SK-N-SH treated with all-trans-retinoic acid at 6 μM for 48 hours (cell line): Measurements from ENCODE around the gene MLXIP.

Experiments used
- ATAC-seq: fragments of 200-7000 bp; cut with Tn5 transposase; 3 replicates; pipeline ENCODE4 v1.9.1; 2020; ENCODE audit warnings: mild to moderate bottlenecking, moderate library complexity
- ARNTL ChIP-seq: fragments of 450-650 bp; formaldehyde crosslinking; IDR thresholded peaks from 2 replicates; pipeline ENCODE4 v1.5.0; 2020; ENCODE audit warnings: low read depth, mild to moderate bottlenecking, moderate library complexity, borderline replicate concordance
- BACH2 ChIP-seq: fragments of 250-450 bp; sonication (Bioruptor Pico); IDR thresholded peaks from 2 replicates; pipeline ENCODE4 v1.9.0; 2021; ENCODE audit warnings: mild to moderate bottlenecking, borderline replicate concordance
- CREB5 ChIP-seq: fragments of 250-450 bp; sonication (Bioruptor Pico); IDR thresholded peaks from 2 replicates; pipeline ENCODE4 v1.5.1; 2020; ENCODE audit warnings: low read depth, mild to moderate bottlenecking, moderate library complexity
- CSDC2 ChIP-seq: fragments of 250-450 bp; sonication (Bioruptor Pico); IDR thresholded peaks from 2 replicates; pipeline ENCODE4 v1.5.0; 2020; ENCODE audit warnings: mild to moderate bottlenecking, moderate library complexity
- ESRRG ChIP-seq: fragments of 250-450 bp; sonication (Bioruptor Pico); IDR thresholded peaks from 2 replicates; pipeline ENCODE4 v1.6.1; 2021; ENCODE audit warnings: mild to moderate bottlenecking
- GLIS3 ChIP-seq: fragments of 250-450 bp; sonication (Bioruptor Pico); IDR thresholded peaks from 2 replicates; pipeline ENCODE4 v1.5.0; 2020; ENCODE audit warnings: mild to moderate bottlenecking, moderate library complexity
- ISL1 ChIP-seq: fragments of 250-450 bp; sonication (Bioruptor Pico); IDR thresholded peaks from 2 replicates; pipeline ENCODE4 v2.1.2; 2022; ENCODE audit warnings: mild to moderate bottlenecking, moderate library complexity
- PPARA ChIP-seq: fragments of 250-450 bp; sonication (Bioruptor Pico); IDR thresholded peaks from 2 replicates; pipeline ENCODE4 v1.5.0; 2020; ENCODE audit warnings: mild to moderate bottlenecking, borderline replicate concordance
- RARB ChIP-seq: fragments of 250-450 bp; sonication (Bioruptor Pico); IDR thresholded peaks from 2 replicates; pipeline ENCODE4 v1.8.0; 2021; ENCODE audit warnings: mild to moderate bottlenecking, moderate library complexity
- SNAI2 ChIP-seq: fragments of 250-450 bp; sonication (Bioruptor Pico); IDR thresholded peaks from 2 replicates; pipeline ENCODE4 v1.5.0; 2020; ENCODE audit warnings: mild to moderate bottlenecking, moderate library complexity
- TCF4 ChIP-seq: fragments of 250-450 bp; sonication (Bioruptor Pico); IDR thresholded peaks from 2 replicates; pipeline ENCODE4 v1.8.0; 2021; ENCODE audit warnings: mild to moderate bottlenecking, moderate library complexity, borderline replicate concordance
- TOX ChIP-seq: fragments of 250-450 bp; sonication (Bioruptor Pico); IDR thresholded peaks from 2 replicates; pipeline ENCODE4 v1.8.0; 2021; ENCODE audit warnings: mild to moderate bottlenecking, moderate library complexity, borderline replicate concordance
- ZFP3 ChIP-seq: fragments of 250-450 bp; sonication (Bioruptor Pico); IDR thresholded peaks from 2 replicates; pipeline ENCODE4 v1.5.0; 2020; ENCODE audit warnings: mild to moderate bottlenecking, moderate library complexity
- ZFP30 ChIP-seq: fragments of 450-650 bp; formaldehyde crosslinking; IDR thresholded peaks from 2 replicates; pipeline ENCODE4 v1.5.0; 2022; ENCODE audit warnings: mild to moderate bottlenecking, moderate library complexity
- ZNF70 ChIP-seq: fragments of 450-650 bp; formaldehyde crosslinking; IDR thresholded peaks from 2 replicates; pipeline ENCODE4 v1.5.0; 2020; ENCODE audit warnings: mild to moderate bottlenecking, moderate library complexity
- ZNF8 ChIP-seq: fragments of 450-650 bp; formaldehyde crosslinking; IDR thresholded peaks from 2 replicates; pipeline ENCODE4 v1.5.0; 2020; ENCODE audit warnings: mild to moderate bottlenecking, moderate library complexity
- TF ChIP-seq, protein P1 (sequence below): fragments of 250-450 bp; sonication (Bioruptor Pico); IDR thresholded peaks from 2 replicates; pipeline ENCODE4 v1.8.0; 2021; ENCODE audit warnings: low read depth, mild to moderate bottlenecking, moderate library complexity, borderline replicate concordance
- TF ChIP-seq, protein P2 (sequence below): fragments of 250-450 bp; sonication (Bioruptor Pico); IDR thresholded peaks from 2 replicates; pipeline ENCODE4 v1.5.0; 2020; ENCODE audit warnings: mild to moderate bottlenecking, moderate library complexity

MLXIP gene

GRCh38 chr12:122094137-122094734, 15.7 kb downstream of the MLXIP start:
- ATAC-seq = no peak
- TF ChIP-seq, protein P1, sequence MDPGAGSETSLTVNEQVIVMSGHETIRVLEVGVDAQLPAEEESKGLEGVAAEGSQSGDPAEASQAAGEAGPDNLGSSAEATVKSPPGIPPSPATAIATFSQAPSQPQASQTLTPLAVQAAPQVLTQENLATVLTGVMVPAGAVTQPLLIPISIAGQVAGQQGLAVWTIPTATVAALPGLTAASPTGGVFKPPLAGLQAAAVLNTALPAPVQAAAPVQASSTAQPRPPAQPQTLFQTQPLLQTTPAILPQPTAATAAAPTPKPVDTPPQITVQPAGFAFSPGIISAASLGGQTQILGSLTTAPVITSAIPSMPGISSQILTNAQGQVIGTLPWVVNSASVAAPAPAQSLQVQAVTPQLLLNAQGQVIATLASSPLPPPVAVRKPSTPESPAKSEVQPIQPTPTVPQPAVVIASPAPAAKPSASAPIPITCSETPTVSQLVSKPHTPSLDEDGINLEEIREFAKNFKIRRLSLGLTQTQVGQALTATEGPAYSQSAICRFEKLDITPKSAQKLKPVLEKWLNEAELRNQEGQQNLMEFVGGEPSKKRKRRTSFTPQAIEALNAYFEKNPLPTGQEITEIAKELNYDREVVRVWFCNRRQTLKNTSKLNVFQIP (CRISPR knock-in tag) = no peak
- no peak for TF ChIP-seq ISL1 (CRISPR knock-in tag)

DNA sequence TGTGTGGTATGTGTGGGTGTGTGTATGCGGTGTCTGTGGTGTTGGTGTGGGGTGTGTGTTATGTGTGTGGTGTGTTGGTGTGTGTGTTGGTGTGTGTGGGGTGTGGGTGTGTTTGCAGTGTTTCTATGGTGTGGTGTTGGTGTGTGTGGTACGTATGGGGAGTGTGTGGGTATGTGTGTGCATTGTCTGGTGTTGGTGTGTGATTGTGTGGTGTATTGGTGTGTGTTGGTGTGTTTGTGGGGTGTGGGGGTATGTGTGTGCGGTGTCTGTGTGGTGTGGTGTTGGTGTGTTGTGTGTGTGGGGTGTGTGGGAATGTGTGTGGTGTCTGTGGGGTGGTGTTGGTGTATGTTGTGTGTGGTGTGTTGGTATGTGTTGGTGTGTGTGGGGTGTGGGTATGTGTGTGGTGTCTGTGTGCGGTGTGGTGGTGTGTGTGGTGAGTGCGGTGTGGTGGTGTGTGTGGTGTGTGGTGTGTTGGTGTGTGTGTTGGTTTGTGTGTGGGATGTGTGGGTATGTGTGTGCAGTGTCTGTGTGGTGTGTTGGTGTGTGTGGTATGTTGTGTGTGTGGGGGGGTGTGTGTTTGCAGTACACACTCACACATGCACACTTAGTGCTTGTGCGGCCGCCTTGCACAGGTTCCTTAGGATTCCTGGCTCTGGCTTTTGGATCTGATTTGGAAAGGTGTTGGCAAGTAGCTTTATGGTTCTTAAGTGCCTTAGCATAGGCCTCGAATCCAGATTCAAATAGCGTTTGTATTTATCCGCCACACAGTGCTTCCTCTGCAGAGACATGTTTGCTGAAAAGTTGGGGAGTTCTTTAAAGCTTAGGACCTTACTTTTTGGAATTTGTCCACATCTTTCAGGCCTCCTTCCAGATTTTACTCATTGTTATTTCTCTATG, 16.4 kb downstream of the MLXIP start:
- TF ChIP-seq TOX (CRISPR knock-in tag) (no peak), GLIS3 (no peak), SNAI2 (no peak), CREB5 (no peak), PPARA (CRISPR knock-in tag) (no peak), ARNTL (no peak), ESRRG (CRISPR knock-in tag) (no peak), ZNF8 (CRISPR knock-in tag) (no peak), TCF4 (no peak), BACH2 (no peak), RARB (no peak), ISL1 (CRISPR knock-in tag) (no peak), ZFP3 (CRISPR knock-in tag) (no peak)
- TF ChIP-seq, protein P2, sequence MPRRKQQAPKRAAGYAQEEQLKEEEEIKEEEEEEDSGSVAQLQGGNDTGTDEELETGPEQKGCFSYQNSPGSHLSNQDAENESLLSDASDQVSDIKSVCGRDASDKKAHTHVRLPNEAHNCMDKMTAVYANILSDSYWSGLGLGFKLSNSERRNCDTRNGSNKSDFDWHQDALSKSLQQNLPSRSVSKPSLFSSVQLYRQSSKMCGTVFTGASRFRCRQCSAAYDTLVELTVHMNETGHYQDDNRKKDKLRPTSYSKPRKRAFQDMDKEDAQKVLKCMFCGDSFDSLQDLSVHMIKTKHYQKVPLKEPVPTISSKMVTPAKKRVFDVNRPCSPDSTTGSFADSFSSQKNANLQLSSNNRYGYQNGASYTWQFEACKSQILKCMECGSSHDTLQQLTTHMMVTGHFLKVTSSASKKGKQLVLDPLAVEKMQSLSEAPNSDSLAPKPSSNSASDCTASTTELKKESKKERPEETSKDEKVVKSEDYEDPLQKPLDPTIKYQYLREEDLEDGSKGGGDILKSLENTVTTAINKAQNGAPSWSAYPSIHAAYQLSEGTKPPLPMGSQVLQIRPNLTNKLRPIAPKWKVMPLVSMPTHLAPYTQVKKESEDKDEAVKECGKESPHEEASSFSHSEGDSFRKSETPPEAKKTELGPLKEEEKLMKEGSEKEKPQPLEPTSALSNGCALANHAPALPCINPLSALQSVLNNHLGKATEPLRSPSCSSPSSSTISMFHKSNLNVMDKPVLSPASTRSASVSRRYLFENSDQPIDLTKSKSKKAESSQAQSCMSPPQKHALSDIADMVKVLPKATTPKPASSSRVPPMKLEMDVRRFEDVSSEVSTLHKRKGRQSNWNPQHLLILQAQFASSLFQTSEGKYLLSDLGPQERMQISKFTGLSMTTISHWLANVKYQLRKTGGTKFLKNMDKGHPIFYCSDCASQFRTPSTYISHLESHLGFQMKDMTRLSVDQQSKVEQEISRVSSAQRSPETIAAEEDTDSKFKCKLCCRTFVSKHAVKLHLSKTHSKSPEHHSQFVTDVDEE (CRISPR knock-in tag) = no peak
- ATAC-seq = no peak

GRCh38 chr12:122096014-122096413, 17.5 kb downstream of the MLXIP start:
- TF ChIP-seq TOX (CRISPR knock-in tag) = no peak
- TF ChIP-seq, protein P2 (CRISPR knock-in tag) = no peak
- ATAC-seq = no peak

DNA sequence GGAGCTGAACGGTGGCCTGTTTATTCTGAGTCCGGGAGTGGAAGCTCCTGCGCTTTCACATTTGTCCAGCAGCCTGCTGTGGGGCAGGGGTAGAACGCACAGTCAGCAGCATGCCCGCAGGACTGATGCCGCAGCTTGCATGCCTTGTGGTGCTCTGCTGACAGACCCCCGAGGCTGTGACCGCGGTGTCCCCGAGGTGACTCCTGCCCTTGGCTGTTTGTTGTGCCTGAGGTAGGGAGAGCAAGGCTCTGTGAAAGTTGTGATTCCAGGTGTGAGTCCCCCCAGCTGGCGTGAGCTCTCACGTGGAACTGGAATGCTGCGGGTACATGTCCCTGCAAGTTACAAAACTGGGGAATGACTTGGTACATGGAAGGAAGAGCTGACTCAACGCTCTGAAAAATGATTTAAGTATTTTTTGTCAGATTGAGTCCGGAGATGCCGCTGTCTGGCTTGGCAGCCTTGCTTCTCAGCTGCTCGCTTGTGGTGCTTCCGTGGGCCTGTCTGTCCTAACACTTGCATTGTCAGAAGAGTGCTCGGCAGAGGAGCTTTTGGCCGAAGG, 18.1 kb downstream of the MLXIP start:
- no peak for ATAC-seq
- TF ChIP-seq CSDC2 (CRISPR knock-in tag) (no peak), ZNF8 (CRISPR knock-in tag) (no peak), ZFP3 (CRISPR knock-in tag) (no peak), GLIS3 (no peak), ZFP30 (CRISPR knock-in tag) (no peak), BACH2 (no peak), ARNTL (no peak), ISL1 (CRISPR knock-in tag) (no peak), ESRRG (CRISPR knock-in tag) (no peak), ZNF70 (no peak), TCF4 (no peak), CREB5 (no peak)
- TF ChIP-seq, protein P1 (CRISPR knock-in tag) = no peak
